ENCODE results near the gene MEIS2. TPM values are rescaled to one million over a fixed set of nuclear protein-coding genes. Genes with fewer than 3 reads are reported as not detected.

MEIS2 gene
- total RNA-seq, 1 donor from 2014 or later, result 6.7 TPM

DNA sequence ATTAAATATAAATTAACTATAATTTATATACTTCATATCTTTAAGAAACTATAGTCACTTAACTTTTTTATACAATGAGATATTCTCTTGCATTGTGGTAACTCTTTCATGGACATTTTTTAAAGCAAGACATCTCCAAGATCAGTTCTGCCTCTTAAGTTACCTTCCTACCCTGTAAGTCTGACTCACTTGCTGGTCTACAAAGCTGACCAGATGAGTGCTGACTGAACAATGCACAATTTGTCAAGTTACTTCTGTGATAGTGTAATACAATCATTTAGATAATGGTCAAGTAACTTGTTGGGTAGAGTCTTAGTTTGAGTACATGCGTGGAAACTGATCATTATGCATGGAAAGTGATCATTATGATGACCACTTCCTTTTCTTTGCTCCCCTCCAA, 145.9 kb downstream of the MEIS2 start:
- no peaks in the 10 kb centered on the region for H3K27me3 ChIP-seq (ENCODE audit: control insufficient read depth, insufficient read depth, low read length)
- no peak for TF ChIP-seq CTCF (IDR thresholded peaks at IDR 0.05; ENCODE audit: insufficient read depth, low read length, poor library complexity, severe bottlenecking)
- no peak for DNase-seq (ENCODE audit: low read depth)
- no peak overlapping the region for H3K4me3 ChIP-seq (ENCODE audit: low read depth, low read length)
- H3K36me3 ChIP-seq (ENCODE audit: control insufficient read depth, insufficient read depth, low read length), result no peaks in the 10 kb centered on the region

DNA sequence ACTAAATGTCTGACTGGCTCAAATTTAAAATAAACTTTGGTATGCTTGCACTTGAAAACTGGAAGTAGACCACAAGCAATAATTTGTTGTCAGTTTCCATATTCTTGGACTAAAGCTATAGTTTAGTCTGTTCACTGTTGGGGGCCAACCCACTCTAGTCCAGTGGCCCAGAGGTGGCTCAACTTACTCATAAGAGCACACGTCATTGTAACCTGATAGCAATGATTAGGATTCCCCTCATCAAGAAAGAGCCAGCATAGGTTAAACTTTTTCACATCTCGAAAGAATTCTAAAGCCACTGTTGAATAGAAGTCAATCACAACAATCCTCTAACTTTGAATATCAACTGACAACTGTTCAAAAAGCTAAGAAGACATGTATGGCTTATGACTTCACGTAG, 147.0 kb downstream of the MEIS2 start:
- no peak for TF ChIP-seq CTCF (IDR thresholded peaks at IDR 0.05; ENCODE audit: insufficient read depth, low read length, poor library complexity, severe bottlenecking)
- no peak for DNase-seq (ENCODE audit: low read depth)
- no peaks in the 10 kb centered on the region for H3K27me3 ChIP-seq (ENCODE audit: control insufficient read depth, insufficient read depth, low read length)
- H3K4me3 ChIP-seq (ENCODE audit: low read depth, low read length), result no peak overlapping the region
- no peaks in the 10 kb centered on the region for H3K36me3 ChIP-seq (ENCODE audit: control insufficient read depth, insufficient read depth, low read length)

- no peak for TF ChIP-seq CTCF (IDR thresholded peaks at IDR 0.05; ENCODE audit: insufficient read depth, low read length, poor library complexity, severe bottlenecking)
- no peak overlapping the region for H3K4me3 ChIP-seq (ENCODE audit: low read depth, low read length)
- no peaks in the 10 kb centered on the region for H3K36me3 ChIP-seq (ENCODE audit: control insufficient read depth, insufficient read depth, low read length)
- DNase-seq (ENCODE audit: low read depth), result peak; percentile 64
- no peaks in the 10 kb centered on the region for H3K27me3 ChIP-seq (ENCODE audit: control insufficient read depth, insufficient read depth, low read length)
Measured at GRCh38 chr15:36951731-36952247, 148.6 kb downstream of the MEIS2 start.

DNA sequence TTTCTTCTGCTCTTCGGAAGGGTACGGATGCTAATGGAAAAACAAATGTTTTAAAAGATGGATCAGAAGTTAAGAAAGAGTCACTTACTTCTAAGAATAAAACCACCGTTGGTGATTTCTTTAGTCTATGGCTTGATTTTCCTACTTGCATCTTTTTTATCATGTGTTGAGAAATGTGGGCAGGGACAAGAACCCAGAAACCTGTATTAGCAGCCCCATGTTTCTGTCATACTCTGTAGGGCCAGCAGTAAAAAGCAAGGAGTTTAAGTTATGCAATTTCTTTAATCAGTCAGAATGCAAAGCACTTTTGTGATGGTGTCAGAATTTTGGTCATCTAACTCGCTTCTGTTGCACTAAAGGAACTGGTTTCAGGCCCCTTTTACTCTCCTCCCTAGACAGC, 150.0 kb downstream of the MEIS2 start:
- Histone ChIP-seq H3K4me3 (ENCODE audit: low read depth, low read length) (no peak overlapping the region), H3K36me3 (ENCODE audit: control insufficient read depth, insufficient read depth, low read length) (no peaks in the 10 kb centered on the region), H3K27me3 (ENCODE audit: control insufficient read depth, insufficient read depth, low read length) (no peaks in the 10 kb centered on the region)
- no peak for TF ChIP-seq CTCF (IDR thresholded peaks at IDR 0.05; ENCODE audit: insufficient read depth, low read length, poor library complexity, severe bottlenecking)
- no peak for DNase-seq (ENCODE audit: low read depth)

DNA sequence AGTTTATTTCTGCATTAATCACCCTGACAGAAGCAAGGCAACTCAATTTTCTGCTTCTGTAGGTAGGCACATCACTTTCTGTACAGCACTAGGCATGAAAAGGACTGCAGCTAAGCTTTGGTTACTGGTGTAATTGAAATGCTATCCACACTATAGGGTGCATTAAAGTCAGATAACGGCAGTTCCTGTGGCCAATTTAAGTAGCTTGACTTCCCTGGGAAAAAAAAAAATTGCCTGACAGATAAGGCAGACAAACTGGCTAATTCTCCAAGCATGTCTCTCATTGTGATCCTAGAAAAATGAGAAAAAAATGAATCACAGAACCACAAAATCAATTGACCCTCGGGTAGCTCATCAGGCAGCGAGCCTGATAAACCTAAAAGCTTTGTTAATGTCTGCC, 151.4 kb downstream of the MEIS2 start:
- no peak overlapping the region for H3K4me3 ChIP-seq (ENCODE audit: low read depth, low read length)
- no peak for TF ChIP-seq CTCF (IDR thresholded peaks at IDR 0.05; ENCODE audit: insufficient read depth, low read length, poor library complexity, severe bottlenecking)
- no peaks in the 10 kb centered on the region for H3K27me3 ChIP-seq (ENCODE audit: control insufficient read depth, insufficient read depth, low read length)
- no peaks in the 10 kb centered on the region for H3K36me3 ChIP-seq (ENCODE audit: control insufficient read depth, insufficient read depth, low read length)
- DNase-seq (ENCODE audit: low read depth), result no peak

DNA sequence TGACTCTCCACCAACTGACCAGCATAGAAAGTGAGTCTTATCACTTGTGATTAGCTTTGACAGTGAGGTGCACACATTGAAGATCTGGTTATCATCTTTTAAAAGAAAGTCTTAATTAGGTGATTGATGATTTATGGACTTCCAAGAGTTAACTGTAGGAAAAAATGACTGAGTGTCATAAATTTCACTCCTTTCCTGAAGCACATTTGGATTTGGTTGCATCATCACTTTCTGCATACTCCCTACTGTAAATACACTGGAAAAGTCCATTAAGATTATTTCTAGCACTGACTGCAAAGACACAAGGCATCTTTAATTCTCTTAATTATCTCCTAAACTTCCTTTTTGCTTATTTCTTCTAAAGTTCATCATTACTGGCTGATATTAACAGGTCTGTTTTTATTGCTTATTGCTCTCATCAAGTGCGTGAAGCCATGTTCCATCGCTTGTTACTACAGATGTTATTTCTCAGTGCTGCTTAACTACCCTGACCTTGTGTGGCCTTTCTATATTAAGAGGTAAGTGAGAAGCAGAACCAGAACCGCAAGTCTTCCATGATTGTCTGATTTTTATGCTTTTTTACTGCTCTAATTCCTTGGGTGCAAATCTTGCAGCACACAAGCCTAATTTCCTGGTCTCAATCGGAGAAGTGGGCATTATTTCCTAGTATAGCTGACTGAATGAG, 153.2 kb downstream of the MEIS2 start:
- Histone ChIP-seq H3K27me3 (ENCODE audit: control insufficient read depth, insufficient read depth, low read length) (no peaks in the 10 kb centered on the region), H3K4me3 (ENCODE audit: low read depth, low read length) (no peak overlapping the region), H3K36me3 (ENCODE audit: control insufficient read depth, insufficient read depth, low read length) (no peaks in the 10 kb centered on the region)
- no peak for DNase-seq (ENCODE audit: low read depth)
- TF ChIP-seq CTCF (IDR thresholded peaks at IDR 0.05; ENCODE audit: insufficient read depth, low read length, poor library complexity, severe bottlenecking), result no peak

Measured in kidney epithelial cell (primary cell).